ENCODE measurements around the gene JAZF1.
"Not testable (repeated sequence)": the region's sequence is repeated elsewhere in the genome, so short reads cannot be mapped to it uniquely, and the experiment has no call there.

JAZF1 gene

GRCh38 chr7:27866256-27866655 lies 314.3 kb downstream of the JAZF1 start:
- no peak for DNase-seq

GRCh38 chr7:27863880-27864279 lies 316.7 kb downstream of the JAZF1 start:
- DNase-seq: no peak

- DNase-seq: no peak
These were observed 318.8 kb downstream of the JAZF1 start for GRCh38 chr7:27861747-27862146.

- DNase-seq: peak; percentile 66 to 81 (median 67)
These were observed 319.8 kb downstream of the JAZF1 start for GRCh38 chr7:27860800-27861199.

- not testable (repeated sequence) for DNase-seq
These were observed 323.7 kb downstream of the JAZF1 start for GRCh38 chr7:27856703-27857485.

- no peak for DNase-seq
These were observed 330.1 kb downstream of the JAZF1 start for GRCh38 chr7:27850531-27850930.

- DNase-seq: no peak
These were observed 334.2 kb downstream of the JAZF1 start for GRCh38 chr7:27846388-27846787.

GRCh38 chr7:27843584-27844305 lies 336.9 kb downstream of the JAZF1 start:
- DNase-seq: no peak

GRCh38 chr7:27842851-27843250 lies 337.7 kb downstream of the JAZF1 start:
- DNase-seq: no peak

GRCh38 chr7:27842094-27842692 lies 338.4 kb downstream of the JAZF1 start:
- DNase-seq: no peak

- no peak for DNase-seq
These were observed 339.7 kb downstream of the JAZF1 start for GRCh38 chr7:27840760-27841364.

GRCh38 chr7:27840313-27840712 lies 340.3 kb downstream of the JAZF1 start:
- no peak for DNase-seq

GRCh38 chr7:27839099-27839498 lies 341.5 kb downstream of the JAZF1 start:
- no peak for DNase-seq

GRCh38 chr7:27836536-27836935 lies 344.1 kb downstream of the JAZF1 start:
- DNase-seq: no peak

- no peak for DNase-seq
These were observed 345.2 kb downstream of the JAZF1 start for GRCh38 chr7:27835376-27835775.

GRCh38 chr7:27834179-27834921 lies 346.2 kb downstream of the JAZF1 start:
- no peak for DNase-seq

- DNase-seq: no peak
These were observed 354.2 kb downstream of the JAZF1 start for GRCh38 chr7:27826357-27826756.

GRCh38 chr7:27825891-27826290 lies 354.7 kb downstream of the JAZF1 start:
- DNase-seq: no peak

GRCh38 chr7:27822245-27822644 lies 358.4 kb downstream of the JAZF1 start:
- DNase-seq: no peak

- no peak for DNase-seq
These were observed 367.9 kb downstream of the JAZF1 start for GRCh38 chr7:27812706-27813105.

- DNase-seq: no peak
These were observed 370.4 kb downstream of the JAZF1 start for GRCh38 chr7:27810186-27810585.

- DNase-seq: no peak
These were observed 372.0 kb downstream of the JAZF1 start for GRCh38 chr7:27808626-27809025.

- no peak for DNase-seq
These were observed 376.5 kb downstream of the JAZF1 start for GRCh38 chr7:27804139-27804538.
